H1 (cell line): ENCODE data around the gene FARS2. TPM values are rescaled to one million over a fixed set of nuclear protein-coding genes. Genes with fewer than 3 reads are reported as not detected.

Experiments
- SUZ12 ChIP-seq: fragments of 200-600 bp; sonication (generic); IDR thresholded peaks from 2 replicates; pipeline ENCODE4 v1.6.1; 2012; ENCODE audit warnings: mild to moderate bottlenecking, inconsistent platforms, low read length, moderate library complexity, mixed read lengths
- polyA plus RNA-seq, 7 experiments: library from polyadenylated mRNA; depleted of rRNA in 3 of 7; stranded (reverse) in 5 of 7; unstranded in 2 of 7; fragments of >200 nt in 5 of 7; fragments of 200-250 nt in 2 of 7; gene quantifications; 1 replicate in 5 of 7; 2 replicates in 1 of 7; 4 replicates in 1 of 7; pipeline versions ENCODE4 v1.2.1 to v1.2.3, GENCODE V29; 2011 to 2013; ENCODE audit warnings: missing spikeins in 2 of 7, mixed read lengths in 2 of 7
- total RNA-seq: library from RNA; stranded (reverse); fragmentation: NEBNext Ultra II Directional; extraction: Animal tissue kit (Norgen Biotek cat#: 25700); gene quantifications from 2 replicates; pipeline ENCODE4 v1.2.1, GENCODE V29; 2021
- TF ChIP-seq, protein P1 (sequence below), 3 experiments: IDR thresholded peaks; 1 replicate in 2 of 3; 2 replicates in 1 of 3; pipeline versions ENCODE4 v1.5.1 to v1.6.1; 2011; ENCODE audit warnings: low read length in 3 of 3, mild to moderate bottlenecking in 3 of 3, inconsistent platforms in 2 of 3, low read depth in 1 of 3, moderate library complexity in 1 of 3; ENCODE audit not compliant: insufficient read depth in 1 of 3; ENCODE audit errors: control extremely low read depth in 1 of 3

FARS2 gene
- total and polyA plus RNA-seq, 2 of the 8 experiments (the other 6 are each of a cell fraction or from before 2014, with no cell fraction given): 11.7 to 14.4 TPM

DNA sequence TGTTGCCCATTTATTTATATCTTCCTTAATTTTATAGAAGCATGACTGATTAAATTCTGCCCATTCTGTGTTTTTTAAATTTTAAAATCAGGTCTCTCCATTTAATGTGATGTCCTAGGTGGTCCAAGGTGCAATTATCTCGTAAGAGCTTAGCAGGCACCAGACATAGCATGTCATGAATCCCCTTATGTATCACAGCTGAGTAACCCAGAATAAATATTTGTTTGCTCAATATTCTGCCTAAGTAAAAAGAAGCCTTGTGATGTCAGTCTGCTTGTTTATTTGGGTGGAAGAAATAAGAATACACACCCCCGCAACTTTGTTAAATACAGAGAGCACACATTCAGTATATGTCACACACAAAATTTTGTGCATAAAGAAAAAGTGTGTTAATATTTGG lies 211.3 kb downstream of the FARS2 start (continued):
- TF ChIP-seq, protein P1, sequence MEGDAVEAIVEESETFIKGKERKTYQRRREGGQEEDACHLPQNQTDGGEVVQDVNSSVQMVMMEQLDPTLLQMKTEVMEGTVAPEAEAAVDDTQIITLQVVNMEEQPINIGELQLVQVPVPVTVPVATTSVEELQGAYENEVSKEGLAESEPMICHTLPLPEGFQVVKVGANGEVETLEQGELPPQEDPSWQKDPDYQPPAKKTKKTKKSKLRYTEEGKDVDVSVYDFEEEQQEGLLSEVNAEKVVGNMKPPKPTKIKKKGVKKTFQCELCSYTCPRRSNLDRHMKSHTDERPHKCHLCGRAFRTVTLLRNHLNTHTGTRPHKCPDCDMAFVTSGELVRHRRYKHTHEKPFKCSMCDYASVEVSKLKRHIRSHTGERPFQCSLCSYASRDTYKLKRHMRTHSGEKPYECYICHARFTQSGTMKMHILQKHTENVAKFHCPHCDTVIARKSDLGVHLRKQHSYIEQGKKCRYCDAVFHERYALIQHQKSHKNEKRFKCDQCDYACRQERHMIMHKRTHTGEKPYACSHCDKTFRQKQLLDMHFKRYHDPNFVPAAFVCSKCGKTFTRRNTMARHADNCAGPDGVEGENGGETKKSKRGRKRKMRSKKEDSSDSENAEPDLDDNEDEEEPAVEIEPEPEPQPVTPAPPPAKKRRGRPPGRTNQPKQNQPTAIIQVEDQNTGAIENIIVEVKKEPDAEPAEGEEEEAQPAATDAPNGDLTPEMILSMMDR (IDR thresholded peaks at IDR 0.05; ENCODE audit: control extremely low read depth in 1 of 3, insufficient read depth in 1 of 3, low read depth in 1 of 3, low read length in 3 of 3): no peak
- TF ChIP-seq SUZ12: no peak
